Endodermal cell (in vitro differentiated cells): Measurements from ENCODE around the gene GYS2. TPM values are rescaled to one million over a fixed set of nuclear protein-coding genes. Genes with fewer than 3 reads are reported as not detected.
"Not testable (repeated sequence)": the region's sequence is repeated elsewhere in the genome, so short reads cannot be mapped to it uniquely, and the experiment has no call there.

Source experiments
- DNase-seq: peaks from one replicate; pipeline ENCODE4 v3.0.0-alpha.2; 2017
- H3K27ac ChIP-seq: 2 replicates; pipeline ENCODE4 v1.5.1; 2013; ENCODE audit warnings: mild to moderate bottlenecking, low read depth, low read length, moderate library complexity
- H3K27me3 ChIP-seq: 2 replicates; pipeline ENCODE4 v1.6.1; 2013; ENCODE audit warnings: mild to moderate bottlenecking, low read length, moderate library complexity; ENCODE audit not compliant: insufficient read depth, control insufficient read depth, poor library complexity, severe bottlenecking
- H3K36me3 ChIP-seq: 2 replicates; pipeline ENCODE4 v1.7.0; 2013; ENCODE audit warnings: mild to moderate bottlenecking, low read length, moderate library complexity; ENCODE audit not compliant: control insufficient read depth, insufficient read depth
- H3K4me1 ChIP-seq: one replicate; pipeline ENCODE4 v1.7.0; 2013; ENCODE audit warnings: low read length; ENCODE audit not compliant: control insufficient read depth, insufficient read depth
- H3K4me3 ChIP-seq: 2 replicates; pipeline ENCODE4 v1.5.1; 2013; ENCODE audit warnings: mild to moderate bottlenecking, low read length, moderate library complexity
- H3K9ac ChIP-seq: 2 replicates; pipeline ENCODE4 v1.6.1; 2013; ENCODE audit warnings: mild to moderate bottlenecking, low read length, moderate library complexity; ENCODE audit not compliant: poor library complexity, severe bottlenecking; ENCODE audit errors: extremely low read depth
- H3K9me3 ChIP-seq: 2 replicates; pipeline ENCODE4 v1.6.1; 2013; ENCODE audit warnings: mild to moderate bottlenecking, low read length, moderate library complexity; ENCODE audit not compliant: control insufficient read depth
- H3K27ac Mint-ChIP-seq: 2 replicates; pipeline ENCODE4 v1.8.0; 2020; ENCODE audit warnings: mixed read lengths
- H3K27me3 Mint-ChIP-seq: 2 replicates; pipeline ENCODE4 v1.8.0; 2021; ENCODE audit warnings: mild to moderate bottlenecking, mixed read lengths; ENCODE audit not compliant: insufficient read depth
- H3K36me3 Mint-ChIP-seq: 2 replicates; pipeline ENCODE4 v1.8.0; 2020; ENCODE audit warnings: low read depth, mixed read lengths
- H3K4me1 Mint-ChIP-seq: 2 replicates; pipeline ENCODE4 v1.8.0; 2020; ENCODE audit warnings: mixed read lengths
- H3K4me3 Mint-ChIP-seq: 2 replicates; pipeline ENCODE4 v1.8.0; 2020; ENCODE audit warnings: mild to moderate bottlenecking, moderate library complexity, mixed read lengths
- H3K9me3 Mint-ChIP-seq: 2 replicates; pipeline ENCODE4 v1.8.0; 2020; ENCODE audit warnings: mild to moderate bottlenecking, mixed read lengths
- CTCF ChIP-seq: fragments of 200-600 bp; sonication (generic); conservative IDR thresholded peaks from 2 replicates; pipeline ENCODE4 v1.5.0; 2021; ENCODE audit warnings: antibody characterized with exemption, mild to moderate bottlenecking
- WGBS, 2 experiments: methylation state at CpG; one replicate each; pipeline versions ENCODE4 v1.1.5 to v1.1.7; 2013; ENCODE audit warnings: missing lambda C conversion rate in 2 of 2, mixed read lengths in 1 of 2; ENCODE audit not compliant: insufficient coverage in 1 of 2, insufficient read length in 1 of 2; 5-methylcytosine and 5-hydroxymethylcytosine counted together
- total RNA-seq, 2 donors: library from RNA; stranded (reverse); fragmentation: NEBNext Ultra II Directional in 1 of 2; extraction: Animal tissue kit (Norgen Biotek cat#: 25700) in 1 of 2; gene quantifications; 2 replicates in 1 of 2; 3 replicates in 1 of 2; pipeline ENCODE4 v1.2.1, GENCODE V29; 2021

Gene GYS2
- total RNA-seq, 2 donors from 2014 or later = not detected

GRCh38 chr12:21649034-21649433 is 44.4 kb upstream of the GYS2 start:
- peaks cover 93% of the 10 kb centered on the region for H3K36me3 Mint-ChIP-seq
- Histone ChIP-seq H3K36me3 (peaks cover 89% of the 10 kb centered on the region), H3K4me3 (peak overlapping the region; percentile 20), H3K4me1 (peaks cover 14% of the 10 kb centered on the region), H3K9me3 (no peaks in the 10 kb centered on the region), H3K9ac (no peak overlapping the region), H3K27me3 (no peaks in the 10 kb centered on the region), H3K27ac (no peak overlapping the region)
- no peaks in the 10 kb centered on the region for H3K27me3 Mint-ChIP-seq
- no peak for DNase-seq
- no peaks in the 10 kb centered on the region for H3K9me3 Mint-ChIP-seq
- WGBS, 2 experiments = 0% methylated on average over 1 of the region's 3 CpGs; no CpG with 5 or more reads in 1 of the 2 experiments
- no peak for TF ChIP-seq CTCF
- H3K4me1 Mint-ChIP-seq = peaks cover 73% of the 10 kb centered on the region
- no peak overlapping the region for H3K4me3 Mint-ChIP-seq
- H3K27ac Mint-ChIP-seq = no peak overlapping the region

GRCh38 chr12:21648378-21648777 is 43.7 kb upstream of the GYS2 start:
- peak; percentile 48 for DNase-seq
- Histone ChIP-seq H3K9ac (no peak overlapping the region), H3K27ac (no peak overlapping the region), H3K4me3 (peak overlapping the region; percentile 20), H3K27me3 (no peaks in the 10 kb centered on the region), H3K9me3 (no peaks in the 10 kb centered on the region), H3K4me1 (peaks cover 14% of the 10 kb centered on the region), H3K36me3 (peaks cover 90% of the 10 kb centered on the region)
- H3K36me3 Mint-ChIP-seq = peaks cover 94% of the 10 kb centered on the region
- no peak overlapping the region for H3K4me3 Mint-ChIP-seq
- WGBS, 2 experiments = 97% methylated on average over 2 of the region's 2 CpGs; no CpG with 5 or more reads in 1 of the 2 experiments
- no peak for TF ChIP-seq CTCF
- peaks cover 75% of the 10 kb centered on the region for H3K4me1 Mint-ChIP-seq
- H3K27me3 Mint-ChIP-seq = no peaks in the 10 kb centered on the region
- no peaks in the 10 kb centered on the region for H3K9me3 Mint-ChIP-seq
- peak overlapping the region; percentile 54 for H3K27ac Mint-ChIP-seq

- TF ChIP-seq CTCF = no peak
- H3K9ac ChIP-seq = no peak overlapping the region
- peaks cover 15% of the 10 kb centered on the region for H3K4me1 ChIP-seq
- Mint-ChIP-seq H3K4me3 (no peak overlapping the region), H3K4me1 (peaks cover 75% of the 10 kb centered on the region), H3K27ac (peak overlapping the region; percentile 56), H3K36me3 (peaks cover 95% of the 10 kb centered on the region), H3K9me3 (no peaks in the 10 kb centered on the region), H3K27me3 (no peaks in the 10 kb centered on the region)
- no peak overlapping the region for H3K4me3 ChIP-seq
- no peak overlapping the region for H3K27ac ChIP-seq
- no peaks in the 10 kb centered on the region for H3K9me3 ChIP-seq
- H3K36me3 ChIP-seq = peaks cover 89% of the 10 kb centered on the region
- H3K27me3 ChIP-seq = no peaks in the 10 kb centered on the region
- DNase-seq = no peak
Measured at GRCh38 chr12:21647179-21647578, 42.5 kb upstream of the GYS2 start.

- peak overlapping the region; percentile 25 for H3K4me3 Mint-ChIP-seq
- 70% methylated on average over 7 of the region's 7 CpGs; no CpG with 5 or more reads in 1 of the 2 experiments for WGBS, 2 experiments
- not testable (repeated sequence) for H3K27me3 ChIP-seq, H3K9me3 ChIP-seq, H3K9me3 Mint-ChIP-seq, H3K27me3 Mint-ChIP-seq, H3K9ac ChIP-seq, H3K4me3 ChIP-seq, H3K27ac ChIP-seq
- peaks cover 63% of the 10 kb centered on the region for H3K4me1 Mint-ChIP-seq
- peaks cover 17% of the 10 kb centered on the region for H3K4me1 ChIP-seq
- H3K27ac Mint-ChIP-seq = peak overlapping the region; percentile 95
- peaks cover 93% of the 10 kb centered on the region for H3K36me3 Mint-ChIP-seq
- H3K36me3 ChIP-seq = peaks cover 87% of the 10 kb centered on the region
- DNase-seq = peak; percentile 61
Measured at GRCh38 chr12:21645041-21645500, 40.4 kb upstream of the GYS2 start.
